Measurements from ENCODE around the gene P4HA3.

P4HA3 gene

DNA sequence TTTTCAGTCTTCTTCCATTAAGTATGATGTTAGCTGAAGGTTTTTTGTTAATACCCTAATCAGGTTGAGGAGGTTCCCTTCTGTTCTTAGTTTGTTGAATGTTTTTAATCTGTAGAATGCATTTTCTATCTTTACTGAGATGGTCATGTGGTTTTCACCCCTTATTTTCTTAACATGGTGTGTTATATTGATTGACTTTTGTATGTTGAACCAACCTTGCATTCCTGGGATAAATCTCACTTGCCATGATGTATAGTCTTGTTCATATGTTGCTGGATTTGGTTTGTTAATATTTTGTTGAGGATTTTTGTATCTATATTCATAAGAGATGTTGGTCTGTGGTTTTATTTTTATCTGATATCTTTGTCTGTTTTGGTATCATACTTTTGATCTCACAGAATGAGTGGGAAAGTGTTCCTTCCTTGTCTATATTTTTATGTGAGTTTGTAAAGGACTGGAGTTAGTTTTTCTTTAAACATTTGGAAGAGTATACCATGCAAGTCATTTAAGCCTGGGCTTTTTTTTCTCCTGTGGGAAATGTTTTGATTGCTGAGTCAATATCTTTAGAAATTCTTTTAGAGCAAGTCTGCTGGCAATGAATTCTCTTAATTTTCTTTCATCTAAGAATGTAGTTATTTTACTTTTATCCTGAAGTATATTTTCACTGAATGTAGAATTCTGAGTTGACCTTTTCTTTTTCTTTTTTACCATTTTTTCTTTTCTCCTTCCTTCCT lies 5.5 kb upstream of the P4HA3 start:
- no peak for DNase-seq

DNA sequence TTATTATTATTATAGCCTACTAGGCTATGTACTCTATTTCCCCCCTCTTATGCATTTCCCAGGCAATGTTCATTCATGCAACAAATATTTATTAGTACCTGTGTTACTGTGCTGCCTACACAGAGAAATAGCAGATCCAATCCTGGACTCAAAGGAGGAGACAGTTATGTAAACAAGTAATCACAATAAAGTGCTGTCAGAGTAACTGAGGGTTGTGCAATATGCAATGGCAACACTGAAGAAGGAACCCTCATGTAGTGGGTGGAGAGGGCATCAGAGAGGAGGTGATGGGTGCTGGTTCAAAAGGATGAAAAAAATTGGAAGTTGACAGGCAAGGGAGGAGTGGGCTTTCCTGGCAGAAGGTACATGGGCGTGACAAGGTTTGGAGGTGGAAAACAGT lies 886 bp upstream of the P4HA3 start:
- no peak for DNase-seq

DNA sequence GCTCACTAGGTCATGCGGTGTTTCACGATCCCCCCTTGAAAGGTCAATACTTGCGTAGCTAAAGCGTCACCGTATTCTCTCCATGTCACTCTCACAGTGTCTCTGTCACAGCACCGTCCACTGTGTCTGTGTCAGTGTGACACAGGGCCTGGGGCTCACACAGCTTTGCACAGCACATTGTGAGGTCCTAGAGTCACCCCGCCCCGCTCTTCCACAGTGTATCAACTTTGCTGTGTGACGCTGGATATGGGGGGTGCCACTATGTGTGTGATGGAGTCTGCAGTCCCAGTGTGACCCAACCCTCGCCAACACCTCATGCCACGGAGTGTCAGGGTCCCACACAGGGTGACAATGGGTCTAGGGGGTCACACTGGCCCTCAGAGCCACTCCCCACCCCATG lies 583 bp downstream of the P4HA3 start:
- DNase-seq: no peak

DNA sequence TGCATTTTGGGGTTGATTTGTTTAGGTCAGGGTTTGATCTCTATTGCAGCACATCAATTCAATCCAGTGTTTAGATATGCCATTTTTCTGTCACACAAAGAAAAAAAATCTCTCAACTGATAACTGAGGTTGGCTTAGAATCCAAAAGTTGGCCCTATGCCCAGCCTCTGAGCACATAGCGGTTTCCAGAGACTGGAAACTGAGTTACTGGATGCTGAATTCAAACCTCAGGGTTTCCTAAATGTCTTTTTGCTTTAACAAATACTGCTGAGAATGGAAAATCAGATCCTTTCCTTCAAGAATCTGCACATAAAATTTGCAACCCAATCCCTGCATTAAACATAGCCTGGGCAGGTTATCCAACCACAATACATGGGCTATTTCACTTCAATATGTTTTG lies 4.0 kb downstream of the P4HA3 start:
- DNase-seq: no peak

DNA sequence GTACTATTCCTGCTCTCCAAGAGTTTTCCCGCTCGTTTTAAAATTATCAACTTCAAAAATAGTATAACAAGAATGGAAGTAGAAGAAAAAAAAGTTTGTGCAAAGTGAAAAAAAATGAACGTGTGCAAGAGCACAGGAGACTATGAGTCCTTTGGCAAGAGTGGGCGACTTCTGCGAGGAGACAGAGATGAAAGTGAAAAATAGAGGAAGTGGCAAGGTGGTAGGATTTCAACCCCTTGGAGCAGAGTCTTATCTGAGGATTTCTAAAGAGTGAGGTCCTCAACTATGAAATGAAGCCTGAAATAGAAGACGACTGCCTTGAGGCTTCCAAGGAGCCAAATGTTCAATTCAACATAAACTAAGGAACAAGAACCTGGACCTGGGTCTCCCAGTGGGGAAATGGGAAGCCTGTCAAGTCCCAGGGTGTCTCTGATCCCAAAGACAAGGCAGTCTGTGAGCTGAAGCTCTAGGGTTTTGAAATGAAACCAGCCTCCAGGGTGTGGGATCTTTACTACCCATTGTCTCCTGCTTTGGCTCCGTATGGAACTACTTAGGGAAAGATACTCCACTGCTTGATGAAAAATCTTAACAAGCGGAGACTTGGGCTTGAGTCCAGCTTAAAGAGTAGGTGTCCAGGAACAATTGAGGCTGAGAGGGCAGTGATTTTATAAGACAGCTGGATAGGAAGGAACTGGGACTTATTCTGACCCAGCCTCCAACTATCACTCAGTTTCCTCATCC lies 4.8 kb downstream of the P4HA3 start:
- no peak for DNase-seq

DNA sequence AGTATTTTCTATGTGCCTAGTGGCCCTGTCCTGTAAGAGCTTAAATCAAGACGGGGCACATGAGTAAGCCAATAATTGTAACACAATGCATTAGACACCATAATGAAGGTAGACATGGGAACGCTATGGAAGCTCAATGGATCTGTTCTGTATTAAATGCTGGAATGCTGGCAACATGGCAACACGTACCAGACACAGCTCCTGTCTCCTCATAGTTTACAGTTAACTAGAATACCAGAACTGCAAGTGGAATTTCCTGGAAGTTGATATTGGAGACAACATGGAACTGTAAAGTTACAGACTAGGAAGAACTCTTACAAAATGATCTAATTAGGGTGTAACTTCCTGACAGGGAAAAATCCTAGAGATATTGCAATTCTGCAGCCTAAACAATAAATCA lies 12.4 kb downstream of the P4HA3 start:
- DNase-seq: no peak

DNA sequence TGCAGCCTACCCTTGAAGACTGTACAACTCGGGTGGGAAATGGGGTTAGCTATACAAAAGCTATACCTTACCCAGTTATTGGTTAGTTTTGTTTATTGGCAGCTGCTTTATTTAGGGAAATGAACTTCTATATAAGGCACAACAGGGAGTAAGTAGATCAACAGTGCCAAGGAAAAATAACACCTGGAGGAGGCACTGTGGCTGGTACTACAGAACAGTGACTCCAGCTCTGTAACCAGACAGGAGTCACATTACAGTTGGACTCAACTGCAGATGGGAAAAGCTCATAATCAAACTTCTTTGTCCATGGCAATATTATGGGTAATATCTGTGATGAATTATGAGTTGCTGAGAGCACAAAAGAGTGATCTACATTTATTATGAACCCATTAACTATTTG lies 14.0 kb downstream of the P4HA3 start:
- no peak for DNase-seq

DNA sequence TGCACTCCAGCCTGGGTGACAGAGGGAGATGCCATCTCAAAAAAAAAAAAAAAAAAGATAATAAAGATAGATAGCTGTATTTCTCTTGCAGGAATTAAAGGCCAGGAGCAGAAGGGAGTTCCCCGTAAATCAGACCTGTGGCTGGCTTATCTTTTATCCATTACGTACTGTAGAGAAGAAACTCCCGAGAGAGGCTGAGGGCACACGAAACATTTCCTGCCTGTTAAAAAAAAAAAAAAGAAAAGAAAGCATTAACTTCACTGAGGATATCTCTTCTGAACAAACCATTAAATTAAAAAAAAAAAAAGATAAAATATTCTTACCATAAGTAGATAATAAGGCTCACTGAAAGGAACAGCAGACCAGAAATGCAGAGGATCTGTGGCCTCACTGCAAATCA lies 22.5 kb downstream of the P4HA3 start:
- DNase-seq: no peak

DNA sequence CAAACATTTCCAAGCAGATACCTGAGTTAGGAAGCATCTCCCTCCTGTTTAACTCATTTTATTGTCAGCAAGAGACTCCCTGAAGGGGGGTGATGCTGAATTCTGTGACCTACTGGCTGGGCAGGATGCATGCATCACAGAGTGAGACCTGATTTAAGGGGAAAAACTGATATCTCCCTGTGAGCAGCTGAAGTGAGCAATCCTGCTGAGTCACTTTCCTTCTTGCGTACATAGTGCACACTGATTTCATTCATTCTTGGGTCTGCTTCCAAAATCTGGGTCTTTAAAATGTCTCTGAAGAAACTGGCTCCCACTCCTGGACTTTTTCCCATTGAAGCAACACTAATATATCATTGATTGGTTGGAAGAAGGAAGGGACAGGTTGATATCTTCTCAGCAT lies 23.3 kb downstream of the P4HA3 start:
- no peak for DNase-seq

DNA sequence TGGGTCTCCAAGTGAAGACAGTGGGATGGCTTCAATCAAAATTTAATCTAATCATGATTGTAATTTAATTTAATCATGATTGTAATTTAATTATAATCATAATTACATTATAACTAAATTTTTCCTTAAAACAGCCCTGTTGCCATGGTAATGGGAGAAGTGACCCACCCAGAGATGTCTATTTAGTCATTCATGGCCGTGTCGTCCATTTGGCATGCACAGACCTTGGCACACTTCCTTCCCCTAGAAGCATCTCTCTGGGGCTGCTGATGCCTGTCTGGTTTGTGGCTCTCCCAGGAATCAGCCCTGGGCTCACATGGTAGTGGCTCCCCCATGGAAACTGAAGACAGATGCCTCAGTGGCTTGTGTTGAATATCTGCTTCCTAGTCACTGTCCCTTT lies 27.0 kb downstream of the P4HA3 start:
- DNase-seq: no peak

DNA sequence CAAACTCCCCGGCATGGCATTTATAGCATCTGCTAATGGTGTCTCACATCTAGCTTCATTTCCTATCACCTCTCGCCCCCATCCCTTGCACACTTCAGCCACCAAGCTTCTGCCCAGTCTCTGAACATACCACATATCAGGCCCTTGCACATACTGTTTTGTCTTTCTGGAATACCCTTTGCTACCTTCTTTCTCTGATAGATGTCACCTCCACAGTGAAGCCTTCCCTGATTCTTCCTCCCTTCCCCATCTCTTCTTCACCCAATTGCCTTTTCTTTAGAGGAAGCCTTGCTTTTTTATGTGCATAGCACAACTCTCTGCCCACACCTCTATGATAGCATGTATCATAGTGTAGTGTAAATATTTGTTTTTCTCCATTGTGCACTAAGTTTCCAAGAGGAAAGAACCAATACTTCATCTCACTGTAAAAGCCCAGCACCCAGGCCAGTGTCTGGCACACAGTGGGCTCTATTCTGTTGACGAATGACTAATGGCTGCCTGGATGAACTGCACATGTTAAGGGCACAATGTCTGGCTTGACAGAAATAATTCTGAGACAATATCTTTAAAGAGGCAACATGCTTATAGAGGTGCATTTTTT lies 27.8 kb downstream of the P4HA3 start:
- no peak for DNase-seq

DNA sequence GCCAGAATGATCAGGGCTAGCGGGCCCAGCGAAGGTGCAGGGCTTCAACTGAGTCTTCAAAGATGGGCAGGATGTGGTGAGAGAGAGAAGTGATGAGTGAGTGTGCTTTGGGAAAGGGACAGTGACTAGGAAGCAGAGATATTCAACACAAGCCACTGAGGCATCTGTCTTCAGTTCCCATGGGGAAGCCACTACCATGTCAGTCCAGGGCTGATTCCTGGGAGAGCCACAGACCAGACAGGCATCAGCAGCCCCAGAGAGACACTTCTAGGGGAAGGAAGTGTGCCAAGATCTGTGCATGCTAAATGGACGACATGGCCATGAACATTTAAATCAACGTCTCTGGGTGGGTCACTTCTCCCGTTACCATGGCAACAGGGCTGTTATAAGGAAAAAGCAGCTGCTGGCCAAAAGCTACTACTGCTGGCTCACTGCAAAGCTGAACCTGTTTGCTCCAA lies 28.5 kb downstream of the P4HA3 start:
- DNase-seq: no peak

DNA sequence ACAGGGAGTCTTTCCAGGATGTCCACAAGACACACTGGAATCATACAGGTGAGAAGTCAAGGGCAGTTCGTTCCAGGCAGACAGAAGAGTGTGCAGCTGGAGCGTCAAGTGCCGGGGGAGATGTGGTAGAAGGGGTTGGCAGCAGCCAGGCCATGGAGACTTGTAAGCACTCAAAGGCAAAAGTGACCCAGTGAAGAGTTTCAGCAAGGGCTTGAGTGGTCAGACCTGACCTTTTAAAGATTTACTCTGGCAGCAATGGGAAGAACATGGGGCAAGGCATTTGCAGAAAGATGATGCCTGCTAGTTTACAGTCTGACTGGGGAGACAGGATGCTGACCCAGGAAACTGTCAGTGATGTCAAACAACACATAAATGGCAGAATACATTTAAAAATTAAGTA lies 29.0 kb downstream of the P4HA3 start:
- no peak for DNase-seq

DNA sequence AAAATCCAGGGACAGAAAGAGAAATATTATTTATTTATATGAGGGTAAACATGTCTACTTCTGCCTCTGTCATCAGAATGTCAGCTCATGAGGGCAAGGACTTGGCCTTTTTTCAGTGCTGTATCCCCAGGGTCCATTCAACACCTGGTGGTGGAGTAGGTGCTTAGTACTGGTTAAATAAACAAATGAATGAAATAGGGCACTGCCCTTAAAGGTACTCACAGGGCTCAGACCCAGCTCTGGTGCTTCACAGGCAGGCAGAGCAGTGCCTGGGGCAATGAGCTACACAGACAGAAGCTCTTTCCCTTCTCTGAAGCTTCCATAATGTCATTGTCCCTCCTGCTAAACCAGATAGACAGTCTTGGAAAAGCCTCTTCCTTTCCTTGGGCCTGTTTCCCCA lies 30.9 kb downstream of the P4HA3 start:
- no peak for DNase-seq

DNA sequence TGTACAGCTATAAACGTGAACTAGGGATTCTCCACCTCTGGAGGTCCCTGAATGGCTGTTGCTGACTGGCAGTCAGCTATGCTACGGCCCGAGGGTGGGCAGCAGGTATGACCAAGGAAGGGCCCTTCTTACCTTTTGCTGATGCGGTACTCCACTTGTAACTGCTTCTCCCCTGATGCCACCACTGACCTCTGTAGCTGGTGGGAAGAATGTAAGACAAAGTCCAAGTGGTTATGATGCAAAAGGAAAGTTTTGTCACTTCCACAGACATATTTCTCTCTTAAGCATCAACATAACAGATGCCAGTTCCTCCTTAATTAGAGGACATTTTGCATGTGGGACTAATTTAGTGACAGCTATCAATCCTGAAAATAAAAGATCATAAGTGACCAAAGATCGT lies 32.2 kb downstream of the P4HA3 start:
- no peak for DNase-seq

DNA sequence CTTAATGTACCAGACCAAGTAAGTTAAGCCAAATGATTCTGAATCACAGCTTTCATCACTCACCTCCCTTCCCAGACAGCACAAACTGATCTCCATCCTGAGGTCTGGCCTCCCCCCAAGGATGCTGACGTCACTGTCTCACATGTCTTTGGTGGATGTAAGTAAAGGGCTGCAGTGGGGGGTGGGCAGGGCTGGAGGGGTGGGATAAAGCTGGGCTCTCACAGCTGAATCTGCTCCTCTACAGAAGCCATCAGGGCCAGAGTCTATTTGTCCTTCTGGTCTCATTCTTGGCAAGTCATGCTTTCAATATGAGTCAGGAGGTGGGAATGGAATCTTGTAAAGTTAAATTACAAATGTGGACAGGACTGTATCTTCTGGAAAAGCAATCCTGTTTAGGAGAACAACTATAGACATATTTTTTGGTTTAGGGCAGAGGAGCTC lies 32.7 kb downstream of the P4HA3 start:
- no peak for DNase-seq

DNA sequence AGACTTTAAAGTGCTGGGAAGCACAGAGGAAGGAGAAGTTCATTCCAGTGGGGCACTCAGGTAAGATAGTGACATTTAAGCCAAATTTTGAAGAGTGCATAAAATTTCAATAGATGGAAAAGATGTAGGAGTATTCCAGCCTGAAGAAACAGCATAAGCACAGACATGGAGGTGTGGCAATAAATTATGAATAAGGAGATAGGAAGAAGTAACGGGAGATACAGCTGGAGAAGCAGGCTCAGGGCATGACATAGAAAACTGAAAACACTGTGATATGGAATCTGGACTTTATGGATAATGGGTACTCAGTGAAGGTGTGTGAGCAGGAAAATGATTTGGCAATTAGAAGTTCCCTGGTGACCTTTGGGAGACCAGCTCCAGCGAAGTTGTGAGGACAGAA lies 33.3 kb downstream of the P4HA3 start:
- no peak for DNase-seq

DNA sequence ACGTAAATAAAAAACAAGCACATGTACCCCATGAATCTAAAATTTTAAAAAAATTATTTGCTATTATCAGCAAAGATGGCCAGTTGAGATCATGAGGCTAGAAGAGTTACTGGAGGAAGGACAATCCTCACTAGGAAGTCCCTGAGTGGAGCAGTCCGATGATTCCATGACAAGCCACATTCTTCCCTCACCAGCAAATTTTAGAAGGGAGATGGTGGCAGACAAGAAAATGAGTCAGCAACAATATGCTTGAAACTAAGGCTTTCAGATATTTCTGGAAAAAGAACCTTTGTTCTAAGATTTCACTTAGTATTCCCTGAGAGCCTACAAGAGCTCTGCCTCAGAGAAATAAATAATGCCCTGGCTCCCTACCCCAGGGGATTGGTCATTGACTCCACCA lies 34.9 kb downstream of the P4HA3 start:
- DNase-seq: no peak

DNA sequence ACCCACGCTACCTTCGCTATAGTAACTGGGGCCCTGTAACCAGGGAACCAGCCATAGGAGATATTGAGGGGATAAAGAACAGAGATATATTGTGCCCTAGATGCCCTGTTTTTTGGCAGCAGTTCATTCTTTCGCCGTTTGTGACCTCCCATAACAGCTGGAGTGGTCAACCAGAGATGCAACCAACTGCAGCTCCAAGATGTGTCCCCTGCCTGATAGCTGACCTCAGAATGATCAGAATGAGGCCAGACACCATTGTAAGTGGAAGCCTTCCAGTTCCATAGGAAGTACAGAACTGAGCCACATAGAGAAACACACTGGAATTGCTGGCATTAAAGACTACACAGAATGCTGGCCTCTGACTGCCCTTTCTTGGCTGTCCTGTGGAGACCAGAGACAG lies 39.2 kb downstream of the P4HA3 start:
- no peak for DNase-seq

DNA sequence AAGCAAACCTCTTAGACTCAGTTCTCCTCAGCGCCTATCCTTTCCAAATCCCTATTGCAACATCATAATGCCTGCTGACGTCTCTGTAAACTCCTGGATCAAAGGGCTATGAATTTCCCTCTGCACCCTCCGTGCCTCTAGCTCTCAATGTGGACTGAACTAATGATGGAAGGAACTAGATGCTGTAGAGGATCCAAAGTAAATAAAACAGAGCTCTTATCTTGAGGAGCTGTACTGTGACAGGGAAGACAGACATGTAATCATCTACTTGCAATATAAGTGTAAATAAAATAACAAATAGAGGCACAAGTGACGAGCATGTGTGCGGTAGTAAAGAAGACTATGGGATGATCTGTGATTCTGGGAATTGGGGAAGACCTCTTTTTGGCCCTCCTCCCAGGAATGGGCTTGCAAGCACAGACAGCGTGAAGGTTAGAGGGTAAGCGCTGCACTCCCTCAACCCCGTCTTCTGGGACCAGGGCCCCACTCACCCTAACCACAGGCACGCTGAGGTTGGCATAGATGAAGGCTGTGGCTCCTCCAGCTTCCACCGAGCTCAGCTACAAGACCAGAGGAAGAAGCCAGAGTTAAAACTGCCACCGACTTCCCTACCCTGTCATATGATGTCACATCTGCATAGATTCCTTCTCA lies 42.2 kb downstream of the P4HA3 start:
- no peak for DNase-seq

DNA sequence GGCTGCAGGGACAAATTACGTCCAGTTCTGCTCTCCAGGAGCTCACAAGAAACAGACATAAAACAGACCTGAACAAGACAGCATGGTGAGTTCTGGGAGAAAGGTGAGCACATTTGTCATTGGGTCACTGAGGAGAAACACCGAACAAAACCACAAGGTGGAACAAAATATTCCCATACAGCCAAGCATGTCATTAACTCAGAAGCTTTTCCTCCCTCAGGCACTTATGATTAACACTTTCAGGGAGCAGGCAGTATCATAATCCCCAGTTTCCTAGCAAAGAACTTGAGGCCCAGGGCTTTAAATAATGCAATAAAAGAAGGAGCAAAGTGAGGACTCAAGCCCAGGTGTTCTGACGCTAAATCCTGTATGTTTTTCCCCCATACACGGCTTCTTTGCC lies 43.0 kb downstream of the P4HA3 start:
- DNase-seq: no peak

DNA sequence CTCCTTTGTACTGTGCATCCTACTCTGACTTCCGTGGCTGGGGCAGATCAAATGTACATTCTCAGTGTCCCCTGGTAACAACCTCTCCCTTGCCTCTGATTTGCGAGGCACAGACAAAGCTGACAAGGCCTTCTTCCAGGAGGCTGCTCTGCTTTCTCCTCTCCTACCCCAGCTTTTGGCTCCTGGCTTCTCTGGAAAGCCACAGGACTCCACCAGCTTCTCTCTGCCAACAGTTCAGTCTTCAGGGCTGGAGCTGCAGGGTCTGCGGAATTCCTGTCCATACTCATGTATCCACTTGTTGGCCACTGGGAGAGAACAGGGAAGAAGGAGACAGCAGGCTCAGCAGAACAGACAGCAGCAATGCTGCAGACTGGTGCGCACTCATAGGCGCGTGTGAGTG lies 44.4 kb downstream of the P4HA3 start:
- DNase-seq: no peak

DNA sequence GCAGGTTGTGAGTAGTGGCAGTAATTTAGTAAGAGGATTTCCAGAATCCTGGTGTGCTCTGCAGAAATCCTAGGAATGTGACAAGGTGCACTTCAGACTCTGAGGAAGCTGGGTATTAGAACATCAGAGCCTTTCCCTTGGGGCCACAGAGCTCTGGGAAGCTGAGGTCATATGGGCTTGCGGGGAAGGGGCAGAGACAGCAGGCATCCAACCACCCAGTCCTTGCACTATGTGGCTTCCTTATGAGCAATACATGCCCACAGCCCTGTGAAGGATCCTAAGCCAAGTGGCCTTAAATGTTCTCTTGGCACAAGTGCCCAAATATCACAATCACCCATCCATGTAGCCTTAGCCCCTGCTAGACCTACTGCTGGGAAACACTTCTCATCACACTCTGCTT lies 46.2 kb downstream of the P4HA3 start:
- no peak for DNase-seq

DNA sequence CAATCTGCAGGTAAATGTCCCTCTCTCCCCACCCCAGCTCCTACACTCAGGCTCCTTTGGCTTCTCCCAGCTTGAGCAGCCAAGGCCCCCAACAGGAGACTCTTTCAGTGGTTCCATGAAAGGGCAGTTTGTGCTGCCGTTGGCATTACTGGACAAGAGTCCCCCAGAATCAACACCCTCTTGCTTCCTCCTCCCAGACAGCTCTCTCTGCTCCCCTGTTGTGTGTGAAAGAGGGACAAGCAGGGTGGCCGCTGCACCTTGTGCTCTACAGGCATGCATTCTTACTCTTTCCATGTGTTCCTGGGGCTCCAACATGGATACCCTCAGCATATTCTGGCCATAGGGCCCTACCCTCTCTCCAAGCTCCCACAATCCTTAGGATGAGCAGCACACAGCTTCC lies 48.7 kb downstream of the P4HA3 start:
- DNase-seq: no peak
